GM23248 (cell line): ENCODE results near the gene GALNT7. TPM values are rescaled to one million over a fixed set of nuclear protein-coding genes. Genes with fewer than 3 reads are reported as not detected.

Source experiments
- DNase-seq: peaks from one replicate; pipeline ENCODE4 v3.0.0-alpha.2; 2015
- H2AFZ ChIP-seq: fragments of 200-600 bp; sonication (generic); 2 replicates; pipeline ENCODE4 v1.6.1; 2016; ENCODE audit warnings: antibody characterized with exemption
- H3F3A ChIP-seq: fragments of 200-600 bp; sonication (generic); 2 replicates; pipeline ENCODE4 v1.6.1; 2016; ENCODE audit warnings: mild to moderate bottlenecking, antibody characterized with exemption, mixed run types; ENCODE audit not compliant: insufficient read depth
- H3K27ac ChIP-seq: fragments of 200-600 bp; sonication (generic); 2 replicates; pipeline ENCODE4 v1.5.1; 2016; ENCODE audit warnings: mild to moderate bottlenecking
- H3K27me3 ChIP-seq: fragments of 200-600 bp; sonication (generic); replicated peaks from 2 replicates; pipeline ENCODE4 v1.6.1; 2016; ENCODE audit warnings: mild to moderate bottlenecking; ENCODE audit not compliant: insufficient read depth
- H3K36me3 ChIP-seq: fragments of 200-600 bp; sonication (generic); 2 replicates; pipeline ENCODE4 v1.6.1; 2016; ENCODE audit warnings: low read depth, mild to moderate bottlenecking
- H3K4me1 ChIP-seq: fragments of 200-600 bp; sonication (generic); 2 replicates; pipeline ENCODE4 v1.6.1; 2016; ENCODE audit warnings: mild to moderate bottlenecking; ENCODE audit not compliant: insufficient read depth
- H3K4me2 ChIP-seq: fragments of 200-600 bp; sonication (generic); one replicate; pipeline ENCODE4 v1.6.1; 2016; ENCODE audit warnings: mild to moderate bottlenecking; ENCODE audit not compliant: unreplicated experiment
- H3K4me3 ChIP-seq: fragments of 200-600 bp; sonication (generic); 2 replicates; pipeline ENCODE4 v1.5.1; 2016; ENCODE audit warnings: mild to moderate bottlenecking
- H3K79me2 ChIP-seq: fragments of 200-600 bp; sonication (generic); 2 replicates; pipeline ENCODE4 v1.6.1; 2016; ENCODE audit warnings: mild to moderate bottlenecking; ENCODE audit not compliant: insufficient read depth
- H3K9ac ChIP-seq: fragments of 200-600 bp; sonication (generic); 2 replicates; pipeline ENCODE4 v1.6.1; 2016; ENCODE audit warnings: mild to moderate bottlenecking
- H3K9me2 ChIP-seq: fragments of 200-600 bp; sonication (generic); 2 replicates; pipeline ENCODE4 v1.6.1; 2016; ENCODE audit warnings: mixed run types, mild to moderate bottlenecking, moderate library complexity; ENCODE audit not compliant: insufficient read depth
- H3K9me3 ChIP-seq: fragments of 200-600 bp; sonication (generic); one replicate; pipeline ENCODE4 v1.6.1; 2017; ENCODE audit warnings: low read depth
- H4K20me1 ChIP-seq: fragments of 200-600 bp; sonication (generic); 2 replicates; pipeline ENCODE4 v1.6.0; 2016; ENCODE audit not compliant: insufficient read depth
- EZH2 ChIP-seq: fragments of 200-600 bp; sonication (generic); IDR thresholded peaks from 2 replicates; pipeline ENCODE4 v1.6.1; 2018; ENCODE audit warnings: antibody characterized with exemption, mild to moderate bottlenecking; ENCODE audit not compliant: insufficient read depth, poor library complexity, severe bottlenecking
- EZH2phosphoT487 ChIP-seq: fragments of 200-600 bp; sonication (generic); IDR thresholded peaks from 2 replicates; pipeline ENCODE4 v1.6.1; 2018; ENCODE audit warnings: antibody characterized with exemption, moderate library complexity, mild to moderate bottlenecking, low read depth; ENCODE audit not compliant: insufficient read depth
- WGBS, 2 experiments: methylation state at CpG; one replicate each; pipeline ENCODE4 v1.1.6; 2015 to 2017; ENCODE audit warnings: low lambda C conversion rate in 2 of 2, low coverage in 1 of 2; ENCODE audit errors: missing lambda C conversion rate in 2 of 2; 5-methylcytosine and 5-hydroxymethylcytosine counted together
- in situ Hi-C: fragments of 300-500 bp; cut with MboI; formaldehyde crosslinking; loops from 2 replicates; pipeline ENCODE4 v1.15.0; 2020
- polyA plus RNA-seq: library from polyadenylated mRNA; unstranded; fragments of >200 nt; fragmentation: Nextera tagmentation; extraction: Ambion mirVana; gene quantifications from 2 replicates; pipeline ENCODE4 v1.2.1, GENCODE V29; 2016
- total RNA-seq: library from RNA; depleted of rRNA; stranded (reverse); fragments of >200 nt; shearing (Covaris generic); gene quantifications from 2 replicates; pipeline ENCODE4 v1.2.3, GENCODE V29; 2014

The GALNT7 gene
- total and polyA plus RNA-seq, 2 experiments from 2014 or later, result 5.8 to 13.1 TPM

DNA sequence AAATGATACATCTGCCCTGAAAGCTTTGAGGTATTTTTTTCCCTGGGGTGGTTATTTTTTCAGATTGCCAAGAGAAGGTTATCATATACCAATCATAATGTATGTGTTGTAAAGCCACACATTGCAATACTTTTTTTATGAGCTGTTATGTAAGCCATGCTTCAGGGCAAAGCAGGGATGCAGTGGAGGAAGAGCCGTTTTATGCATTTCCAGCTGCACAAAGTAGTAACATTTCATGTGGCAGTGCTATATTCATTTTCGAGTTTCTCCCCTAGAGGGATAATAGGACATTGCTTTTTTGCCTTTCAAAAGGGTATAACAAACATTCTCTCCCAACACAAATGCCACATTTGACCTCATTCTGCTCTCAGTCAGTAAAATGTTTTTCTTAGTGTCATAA lies 68.5 kb downstream of the GALNT7 start:
- H3K9ac ChIP-seq, result no peak overlapping the region
- no peaks in the 10 kb centered on the region for H3K79me2 ChIP-seq
- no peak overlapping the region for H2AFZ ChIP-seq
- in situ Hi-C loops, result no loop called here
- H3K27me3 ChIP-seq, result no peaks in the 10 kb centered on the region
- no peak overlapping the region for H3K4me2 ChIP-seq
- no peak overlapping the region for H3K4me3 ChIP-seq
- H3K27ac ChIP-seq, result no peak overlapping the region
- no peaks in the 10 kb centered on the region for H4K20me1 ChIP-seq
- H3F3A ChIP-seq, result no peaks in the 10 kb centered on the region
- WGBS, 2 experiments, result 49 to 62% methylated on average over 2 of the region's 2 CpGs
- H3K9me3 ChIP-seq, result no peaks in the 10 kb centered on the region
- no peak for TF ChIP-seq EZH2
- no peak for TF ChIP-seq EZH2phosphoT487
- no peaks in the 10 kb centered on the region for H3K4me1 ChIP-seq
- no peaks in the 10 kb centered on the region for H3K36me3 ChIP-seq
- no peak for DNase-seq
- H3K9me2 ChIP-seq, result no peaks in the 10 kb centered on the region

DNA sequence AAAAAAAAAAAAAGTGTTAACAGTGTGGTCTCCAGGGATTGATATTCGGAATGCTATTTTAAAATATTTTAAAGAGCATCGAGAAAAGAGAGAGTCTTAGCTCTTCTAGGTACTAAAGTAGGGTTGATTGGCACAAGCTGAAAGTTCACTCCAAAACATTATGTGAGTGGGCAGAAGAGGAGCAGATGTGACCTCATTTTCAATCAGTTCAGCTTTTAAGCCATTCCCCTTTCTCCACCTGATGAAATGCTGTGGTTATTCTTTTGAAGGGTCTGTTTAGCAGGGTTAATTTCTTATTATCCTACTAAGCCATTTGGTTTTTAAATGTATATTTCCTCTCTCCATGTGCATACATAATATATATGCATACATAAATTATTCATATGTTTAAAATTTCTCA lies 69.2 kb downstream of the GALNT7 start:
- Histone ChIP-seq H4K20me1 (no peaks in the 10 kb centered on the region), H3K27me3 (no peaks in the 10 kb centered on the region), H3K79me2 (no peaks in the 10 kb centered on the region), H3K4me1 (no peaks in the 10 kb centered on the region), H3K4me3 (no peak overlapping the region), H3K9ac (no peak overlapping the region), H3K9me3 (no peaks in the 10 kb centered on the region), H3K4me2 (no peak overlapping the region), H3K27ac (no peak overlapping the region), H3K9me2 (no peaks in the 10 kb centered on the region), H3K36me3 (no peaks in the 10 kb centered on the region), H2AFZ (no peak overlapping the region), H3F3A (no peaks in the 10 kb centered on the region)
- DNase-seq, result no peak
- TF ChIP-seq EZH2phosphoT487, result no peak
- no peak for TF ChIP-seq EZH2
- in situ Hi-C loops, result no loop called here
- 60 to 71% methylated on average over 2 of the region's 2 CpGs for WGBS, 2 experiments

DNA sequence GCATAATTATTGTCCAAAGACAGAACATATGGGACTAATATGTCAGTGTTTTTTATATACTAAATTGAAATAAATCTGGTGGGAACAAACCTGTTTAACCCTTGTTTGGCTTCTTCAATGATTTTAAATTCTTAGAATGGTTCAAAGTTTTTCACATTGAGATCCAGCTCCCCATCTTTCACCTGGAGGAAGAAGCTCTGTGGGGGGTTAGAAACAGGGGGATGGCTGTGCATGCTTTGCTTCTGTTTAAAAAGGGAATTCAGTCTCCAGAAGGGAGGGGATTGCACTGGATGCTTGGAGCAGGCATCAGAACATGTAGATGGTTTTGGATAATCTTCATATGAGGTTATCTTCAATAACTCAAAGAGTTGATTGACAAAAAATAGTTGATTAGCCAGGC lies 72.1 kb downstream of the GALNT7 start:
- Histone ChIP-seq H3K9me3 (no peaks in the 10 kb centered on the region), H4K20me1 (no peaks in the 10 kb centered on the region), H3K79me2 (no peaks in the 10 kb centered on the region), H3K27me3 (peaks cover 12% of the 10 kb centered on the region), H3K4me3 (no peak overlapping the region), H3K9me2 (no peaks in the 10 kb centered on the region; the same call in 1 of the 2 replicates), H3K4me1 (peaks cover 7% of the 10 kb centered on the region; the same call in 1 of the 2 replicates), H3K4me2 (no peak overlapping the region), H2AFZ (no peak overlapping the region), H3K9ac (no peak overlapping the region), H3K27ac (no peak overlapping the region), H3F3A (peaks cover 5% of the 10 kb centered on the region; the same call in 1 of the 2 replicates), H3K36me3 (no peaks in the 10 kb centered on the region)
- DNase-seq, result no peak
- in situ Hi-C loops, result no loop called here
- TF ChIP-seq EZH2phosphoT487 (no peak), EZH2 (no peak)

DNA sequence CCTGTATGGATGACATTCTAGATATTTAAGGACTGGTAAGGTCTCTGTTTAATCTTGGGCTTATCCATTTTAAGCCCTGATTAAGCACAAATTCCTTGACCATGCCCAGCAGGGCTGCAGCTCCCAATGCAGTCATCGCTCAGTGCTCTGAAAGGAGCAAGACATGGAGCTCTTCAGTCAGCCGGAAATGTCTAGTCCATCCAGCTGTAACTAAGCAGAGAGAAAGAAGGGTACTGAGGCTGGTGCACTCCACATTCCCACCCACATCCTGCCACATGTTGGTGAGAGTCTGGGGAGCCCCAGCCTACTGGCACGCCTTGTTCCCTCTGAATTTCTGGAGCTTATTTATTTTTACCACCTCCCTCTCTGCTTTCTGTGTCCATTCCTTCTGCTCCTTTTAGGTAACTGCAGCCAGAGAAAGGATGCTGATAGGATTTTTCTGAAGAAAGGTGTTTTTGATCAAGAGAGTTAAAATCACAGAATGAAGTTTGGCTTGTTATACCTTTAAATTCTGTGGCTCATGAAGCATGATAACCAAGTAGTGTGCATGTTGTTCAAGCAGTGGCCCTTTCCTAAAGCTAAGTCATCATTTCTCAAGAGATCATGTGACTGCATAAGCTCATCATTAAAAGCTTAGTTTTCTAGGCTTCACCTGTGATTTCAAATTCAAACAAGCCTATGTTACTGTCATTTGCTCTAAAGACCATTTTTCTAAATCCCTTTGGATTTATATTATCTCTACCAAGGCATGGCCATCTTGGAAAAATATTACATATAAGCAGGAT lies 74.0 kb downstream of the GALNT7 start:
- Histone ChIP-seq H3K9ac (no peak overlapping the region), H3K4me2 (no peak overlapping the region), H2AFZ (no peak overlapping the region), H3F3A (peaks cover 5% of the 10 kb centered on the region; the same call in 1 of the 2 replicates), H3K9me2 (no peaks in the 10 kb centered on the region; the same call in 1 of the 2 replicates), H3K79me2 (no peaks in the 10 kb centered on the region), H3K27me3 (peaks cover 32% of the 10 kb centered on the region), H3K4me1 (peaks cover 7% of the 10 kb centered on the region; the same call in 1 of the 2 replicates), H3K9me3 (no peaks in the 10 kb centered on the region), H4K20me1 (no peaks in the 10 kb centered on the region), H3K27ac (no peak overlapping the region), H3K36me3 (no peaks in the 10 kb centered on the region), H3K4me3 (no peak overlapping the region)
- no peak for TF ChIP-seq EZH2phosphoT487
- TF ChIP-seq EZH2, result no peak
- DNase-seq, result no peak
- WGBS, 2 experiments, result 86 to 94% methylated on average over 3 of the region's 3 CpGs
- in situ Hi-C loops, result no loop called here
